ENCODE measurements around the gene GNB5.

The GNB5 gene

DNA sequence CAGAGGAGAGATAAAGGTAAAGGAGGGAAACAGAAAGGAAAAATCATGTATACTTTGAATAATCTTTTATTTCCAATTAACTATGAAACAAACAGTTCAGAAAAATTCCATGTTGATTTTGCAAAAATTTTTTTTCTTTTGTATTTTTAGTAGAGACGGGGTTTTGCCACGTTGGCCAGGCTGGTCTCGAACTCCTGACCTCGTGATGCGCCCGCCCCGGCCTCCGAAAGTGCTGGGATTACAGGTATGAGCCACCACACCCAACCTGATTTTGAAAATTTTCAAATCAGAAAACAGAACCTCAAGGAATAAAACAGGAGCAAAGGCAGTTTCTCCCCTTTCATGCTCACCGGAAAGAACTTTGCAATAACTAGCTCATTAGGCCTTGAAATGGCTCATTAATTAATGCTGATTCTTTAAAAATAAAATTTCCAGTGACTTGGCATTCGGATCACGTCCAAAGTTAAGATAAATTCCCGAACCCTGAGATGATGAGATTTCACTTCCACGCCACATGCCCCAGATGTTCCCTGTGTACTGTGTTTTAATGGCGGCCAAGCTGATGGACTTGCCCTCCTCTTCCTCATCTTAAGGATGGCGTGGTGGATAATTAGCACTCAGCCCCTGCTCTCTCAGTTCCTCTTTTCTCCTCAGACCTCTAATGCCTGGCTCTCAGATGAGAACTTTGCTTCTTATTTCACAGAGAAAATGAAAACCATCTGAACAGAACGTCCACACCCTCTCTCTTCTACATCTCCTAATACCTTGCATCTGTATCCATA, 89.5 kb downstream of the GNB5 start:
- H2AFZ ChIP-seq (ENCODE audit: low read length): no peak overlapping the region
- H3K9me2 ChIP-seq (replicated peaks; ENCODE audit: insufficient read depth, low read length): no peaks in the 10 kb centered on the region

DNA sequence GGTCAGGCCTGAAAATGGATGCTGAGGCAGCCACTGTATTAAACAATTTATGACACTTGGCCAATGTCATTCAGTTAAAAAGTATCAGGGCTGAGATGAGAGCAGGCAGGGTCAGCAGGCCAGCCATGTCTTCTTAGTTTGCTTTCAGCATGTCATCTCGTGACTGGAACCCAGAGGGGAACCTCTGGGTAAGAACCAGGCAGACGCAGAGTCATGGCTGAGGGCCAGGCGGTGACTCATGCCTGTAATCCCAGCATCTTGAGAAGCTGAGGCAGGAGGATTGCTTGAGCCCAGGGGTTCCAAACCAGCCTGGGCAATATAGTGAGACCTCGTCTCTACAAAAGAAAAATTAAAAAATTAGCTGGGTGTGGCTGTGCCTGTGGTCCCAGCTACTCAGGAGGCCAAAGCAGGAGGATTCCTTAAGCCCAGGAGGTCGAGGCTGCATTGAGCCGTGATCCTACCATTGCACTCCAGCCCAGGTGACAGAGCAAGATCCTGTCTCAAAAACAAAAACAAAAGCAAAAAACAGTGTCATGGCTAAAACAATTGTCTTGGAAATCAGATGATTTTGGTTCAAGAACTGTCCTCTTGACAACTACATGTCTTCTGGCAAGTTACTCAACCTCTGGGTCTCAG, 90.3 kb downstream of the GNB5 start:
- H3K9ac ChIP-seq (ENCODE audit: low read length): no peak overlapping the region
- H3K4me2 ChIP-seq (ENCODE audit: low read depth, low read length): no peak overlapping the region
- H3K27ac ChIP-seq (ENCODE audit: low read length): no peak overlapping the region
- H2AFZ ChIP-seq (ENCODE audit: low read length): no peak overlapping the region
- no peaks in the 10 kb centered on the region for H3K9me2 ChIP-seq (replicated peaks; ENCODE audit: insufficient read depth, low read length)
- no peaks in the 10 kb centered on the region for H3K27me3 ChIP-seq (replicated peaks; ENCODE audit: insufficient read depth, low read length)
- no peak overlapping the region for H3K4me3 ChIP-seq (ENCODE audit: low read length)
- no peak for DNase-seq
- H4K20me1 ChIP-seq (ENCODE audit: insufficient read depth, low read length): no peaks in the 10 kb centered on the region
- no peak for TF ChIP-seq EZH2 (optimal IDR thresholded peaks at IDR 0.05; ENCODE audit: low read depth, low read length)
- TF ChIP-seq EZH2phosphoT487 (IDR thresholded peaks at IDR 0.05; ENCODE audit: low read length): no peak
- TF ChIP-seq, protein P1, sequence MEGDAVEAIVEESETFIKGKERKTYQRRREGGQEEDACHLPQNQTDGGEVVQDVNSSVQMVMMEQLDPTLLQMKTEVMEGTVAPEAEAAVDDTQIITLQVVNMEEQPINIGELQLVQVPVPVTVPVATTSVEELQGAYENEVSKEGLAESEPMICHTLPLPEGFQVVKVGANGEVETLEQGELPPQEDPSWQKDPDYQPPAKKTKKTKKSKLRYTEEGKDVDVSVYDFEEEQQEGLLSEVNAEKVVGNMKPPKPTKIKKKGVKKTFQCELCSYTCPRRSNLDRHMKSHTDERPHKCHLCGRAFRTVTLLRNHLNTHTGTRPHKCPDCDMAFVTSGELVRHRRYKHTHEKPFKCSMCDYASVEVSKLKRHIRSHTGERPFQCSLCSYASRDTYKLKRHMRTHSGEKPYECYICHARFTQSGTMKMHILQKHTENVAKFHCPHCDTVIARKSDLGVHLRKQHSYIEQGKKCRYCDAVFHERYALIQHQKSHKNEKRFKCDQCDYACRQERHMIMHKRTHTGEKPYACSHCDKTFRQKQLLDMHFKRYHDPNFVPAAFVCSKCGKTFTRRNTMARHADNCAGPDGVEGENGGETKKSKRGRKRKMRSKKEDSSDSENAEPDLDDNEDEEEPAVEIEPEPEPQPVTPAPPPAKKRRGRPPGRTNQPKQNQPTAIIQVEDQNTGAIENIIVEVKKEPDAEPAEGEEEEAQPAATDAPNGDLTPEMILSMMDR (IDR thresholded peaks at IDR 0.05; ENCODE audit: low read length): no peak
- 0 out of 2 replicates have a peak, but pooled peaks cover 8% of the 10 kb centered on the region for H3K4me1 ChIP-seq (ENCODE audit: low read length)
- no peaks in the 10 kb centered on the region for H3K9me3 ChIP-seq (replicated peaks; ENCODE audit: insufficient read depth, low read length)
- peaks cover 3% of the 10 kb centered on the region; the same call in 1 of the 2 replicates for H3F3A ChIP-seq (ENCODE audit: insufficient read depth, low read length)
- H3K36me3 ChIP-seq (replicated peaks; ENCODE audit: insufficient read depth, low read length): no peaks in the 10 kb centered on the region
- H3K79me2 ChIP-seq (ENCODE audit: low read length): no peaks in the 10 kb centered on the region

More for the DNA sequence above, 89.5 kb downstream of the GNB5 start:
- Histone ChIP-seq H3K9me3 (replicated peaks; ENCODE audit: insufficient read depth, low read length) (no peaks in the 10 kb centered on the region), H3K27me3 (replicated peaks; ENCODE audit: insufficient read depth, low read length) (no peaks in the 10 kb centered on the region), H3F3A (ENCODE audit: insufficient read depth, low read length) (peaks cover 3% of the 10 kb centered on the region; the same call in 1 of the 2 replicates), H3K9ac (ENCODE audit: low read length) (no peak overlapping the region), H3K4me2 (ENCODE audit: low read depth, low read length) (peak overlapping the region; percentile 27; the same call in 1 of the 2 replicates), H3K27ac (ENCODE audit: low read length) (peak overlapping the region; percentile 12; the same call in 1 of the 2 replicates), H3K79me2 (ENCODE audit: low read length) (no peaks in the 10 kb centered on the region), H3K36me3 (replicated peaks; ENCODE audit: insufficient read depth, low read length) (no peaks in the 10 kb centered on the region), H3K4me3 (ENCODE audit: low read length) (no peak overlapping the region), H3K4me1 (ENCODE audit: low read length) (0 out of 2 replicates have a peak, but pooled peaks cover 8% of the 10 kb centered on the region), H4K20me1 (ENCODE audit: insufficient read depth, low read length) (no peaks in the 10 kb centered on the region)
- TF ChIP-seq EZH2 (optimal IDR thresholded peaks at IDR 0.05; ENCODE audit: low read depth, low read length) (no peak), EZH2phosphoT487 (IDR thresholded peaks at IDR 0.05; ENCODE audit: low read length) (no peak)
- TF ChIP-seq, protein P1 (IDR thresholded peaks at IDR 0.05; ENCODE audit: low read length): no peak
- peak; percentile 39 for DNase-seq

DNA sequence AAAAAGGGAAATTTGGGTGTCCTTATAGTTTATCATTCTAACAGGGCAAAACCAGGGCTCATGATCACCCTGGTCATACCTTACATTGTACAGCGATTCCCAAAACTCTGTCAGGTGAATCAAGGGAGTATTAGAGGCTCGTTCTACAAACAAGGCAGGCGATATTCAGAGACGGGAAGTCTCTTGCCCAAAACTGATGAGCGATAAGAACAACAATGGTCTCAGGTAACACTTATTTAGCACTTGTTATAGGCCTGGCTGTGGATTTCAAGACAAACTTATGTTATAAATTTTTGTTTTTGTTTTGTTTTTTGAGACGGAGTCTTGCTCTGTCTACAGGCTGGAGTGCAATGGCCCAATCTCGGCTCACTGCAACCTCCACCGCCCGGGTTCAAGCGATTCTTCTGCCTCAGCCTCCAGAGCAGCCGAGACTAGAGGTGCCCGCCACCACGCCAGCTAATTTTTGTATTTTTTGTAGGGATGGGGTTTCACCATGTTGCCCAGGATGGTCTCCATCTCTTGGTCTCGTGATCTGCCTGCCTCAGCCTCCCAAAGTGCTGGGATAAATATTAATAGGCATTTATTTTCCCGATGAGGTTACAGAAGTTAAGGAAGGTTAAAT, 91.4 kb downstream of the GNB5 start:
- Histone ChIP-seq H3K9me2 (replicated peaks; ENCODE audit: insufficient read depth, low read length) (no peaks in the 10 kb centered on the region), H3F3A (ENCODE audit: insufficient read depth, low read length) (peaks cover 3% of the 10 kb centered on the region; the same call in 1 of the 2 replicates), H4K20me1 (ENCODE audit: insufficient read depth, low read length) (no peaks in the 10 kb centered on the region), H3K9ac (ENCODE audit: low read length) (no peak overlapping the region), H3K4me2 (ENCODE audit: low read depth, low read length) (no peak overlapping the region), H3K79me2 (ENCODE audit: low read length) (no peaks in the 10 kb centered on the region), H2AFZ (ENCODE audit: low read length) (no peak overlapping the region), H3K4me1 (ENCODE audit: low read length) (0 out of 2 replicates have a peak, but pooled peaks cover 8% of the 10 kb centered on the region), H3K9me3 (replicated peaks; ENCODE audit: insufficient read depth, low read length) (no peaks in the 10 kb centered on the region), H3K36me3 (replicated peaks; ENCODE audit: insufficient read depth, low read length) (no peaks in the 10 kb centered on the region), H3K27me3 (replicated peaks; ENCODE audit: insufficient read depth, low read length) (no peaks in the 10 kb centered on the region), H3K27ac (ENCODE audit: low read length) (no peak overlapping the region), H3K4me3 (ENCODE audit: low read length) (no peak overlapping the region)
- TF ChIP-seq EZH2 (optimal IDR thresholded peaks at IDR 0.05; ENCODE audit: low read depth, low read length) (no peak), EZH2phosphoT487 (IDR thresholded peaks at IDR 0.05; ENCODE audit: low read length) (no peak)
- TF ChIP-seq, protein P1 (IDR thresholded peaks at IDR 0.05; ENCODE audit: low read length): no peak
- no peak for DNase-seq
